Endothelial cell of umbilical vein (primary cell): Measurements from ENCODE around the gene NADSYN1. TPM values are rescaled to one million over a fixed set of nuclear protein-coding genes. Genes with fewer than 3 reads are reported as not detected.

Experiments
- BruUV-seq: library from RNA; stranded (reverse); fragments of 400-500 nt; replicated peaks from 2 replicates; lab custom pipeline; 2021; lab: Mats Ljungman, UMichigan
- CTCF ChIA-PET: fragments of 300-600, 350-600 bp; sonication (Branson Sonifier 250); formaldehyde crosslinking; loops from one replicate; lab custom pipeline; 2021; ENCODE audit warnings: antibody characterized with exemption, inconsistent platforms; lab: Charles Lee
- POLR2A ChIA-PET: fragments of 300-600, 350-600 bp; sonication (Branson Sonifier 250); formaldehyde crosslinking; loops from one replicate; lab custom pipeline; 2021; ENCODE audit warnings: antibody characterized with exemption, inconsistent platforms; lab: Charles Lee
- DNase-seq: peaks from one replicate; pipeline ENCODE4 v3.0.0-alpha.2; 2011; ENCODE audit warnings: low read depth, low spot score
- FAIRE-seq: peaks from 2 replicates; lab custom pipeline; 2011; peaks lifted over from hg19 to GRCh38; lab: Jason Lieb, UNC
- H2AFZ ChIP-seq: 2 replicates; pipeline ENCODE4 v1.6.0; 2012; ENCODE audit warnings: low read depth, low read length, control low read depth, inconsistent platforms
- H3K27ac ChIP-seq: 2 replicates; pipeline ENCODE4 v1.5.1; 2011; ENCODE audit warnings: low read depth, mild to moderate bottlenecking, control low read depth, low read length, moderate library complexity; ENCODE audit not compliant: insufficient read depth
- H3K27me3 ChIP-seq, 2 experiments: 2 replicates each; pipeline versions ENCODE4 v1.6.0 to v1.6.1; 2011; ENCODE audit warnings: low read length in 2 of 2, mixed read lengths in 1 of 2; ENCODE audit not compliant: control insufficient read depth in 2 of 2, insufficient read depth in 2 of 2
- H3K36me3 ChIP-seq, 2 experiments: 2 replicates in 1 of 2; 3 replicates in 1 of 2; pipeline ENCODE4 v1.5.1; 2011; ENCODE audit warnings: low read length in 2 of 2, mild to moderate bottlenecking in 1 of 2, moderate library complexity in 1 of 2; ENCODE audit not compliant: control insufficient read depth in 2 of 2, insufficient read depth in 2 of 2; ENCODE audit errors: extremely low read depth in 1 of 2
- H3K4me1 ChIP-seq: 3 replicates; pipeline ENCODE4 v1.5.1; 2011; ENCODE audit warnings: mild to moderate bottlenecking, low read length; ENCODE audit not compliant: control insufficient read depth, insufficient read depth; ENCODE audit errors: extremely low read depth
- H3K4me2 ChIP-seq: 2 replicates; pipeline ENCODE4 v1.6.1; 2011; ENCODE audit warnings: low read length, control low read depth, mixed read lengths; ENCODE audit not compliant: insufficient read depth
- H3K4me3 ChIP-seq, 3 experiments: fragments of 200-600 bp in 1 of 3; sonication (generic), shearing (Covaris generic) in 1 of 3; replicated peaks in 1 of 3; 2 replicates each; pipeline ENCODE4 v1.5.1; 2011 to 2016; ENCODE audit warnings: control low read depth in 3 of 3, low read length in 3 of 3, mild to moderate bottlenecking in 2 of 3, inconsistent platforms in 1 of 3, low read depth in 1 of 3, moderate library complexity in 1 of 3; ENCODE audit not compliant: insufficient read depth in 1 of 3
- H3K79me2 ChIP-seq: 2 replicates; pipeline ENCODE4 v1.6.0; 2012; ENCODE audit warnings: low read length, inconsistent platforms; ENCODE audit not compliant: control insufficient read depth, insufficient read depth
- H3K9ac ChIP-seq: replicated peaks from 2 replicates; pipeline ENCODE3; 2011; ENCODE audit warnings: low read length, control low read depth; ENCODE audit not compliant: insufficient read depth; ENCODE audit errors: extremely low read depth
- H3K9me1 ChIP-seq: replicated peaks from 3 replicates; pipeline ENCODE4 v1.6.0; 2011; ENCODE audit warnings: mild to moderate bottlenecking, low read length; ENCODE audit not compliant: control insufficient read depth, insufficient read depth; ENCODE audit errors: extremely low read depth
- H3K9me3 ChIP-seq: replicated peaks from 2 replicates; pipeline ENCODE4 v1.5.1; 2012; ENCODE audit warnings: low read length, inconsistent platforms; ENCODE audit not compliant: control insufficient read depth, insufficient read depth
- H4K20me1 ChIP-seq: replicated peaks from 2 replicates; pipeline ENCODE3; 2011; ENCODE audit warnings: mild to moderate bottlenecking, low read length; ENCODE audit not compliant: control insufficient read depth, insufficient read depth; ENCODE audit errors: extremely low read depth
- CTCF ChIP-seq, 2 donors: IDR thresholded peaks; 1 replicate in 1 of 2; 2 replicates in 1 of 2; pipeline ENCODE4 v1.5.1; 2011; ENCODE audit warnings: low read length in 2 of 2, mild to moderate bottlenecking in 2 of 2, moderate library complexity in 2 of 2, control low read depth in 1 of 2, inconsistent platforms in 1 of 2, low read depth in 1 of 2; ENCODE audit not compliant: insufficient read depth in 1 of 2; ENCODE audit errors: extremely low read depth in 1 of 2
- EZH2 ChIP-seq: IDR thresholded peaks from 2 replicates; pipeline ENCODE4 v1.6.1; 2012; ENCODE audit warnings: borderline replicate concordance, low read depth, mild to moderate bottlenecking, moderate library complexity, low read length, inconsistent platforms; ENCODE audit not compliant: severe bottlenecking
- FOS ChIP-seq: IDR thresholded peaks from 2 replicates; pipeline ENCODE4 v1.6.1; 2011; ENCODE audit warnings: mild to moderate bottlenecking, low read length, moderate library complexity, borderline replicate concordance; ENCODE audit not compliant: insufficient read depth
- GATA2 ChIP-seq: IDR thresholded peaks from 2 replicates; pipeline ENCODE4 v1.7.0; 2011; ENCODE audit warnings: low read depth, mild to moderate bottlenecking, moderate library complexity, mixed read lengths, low read length; ENCODE audit not compliant: insufficient read length, insufficient read depth
- JUN ChIP-seq: IDR thresholded peaks from 2 replicates; pipeline ENCODE4 v1.6.1; 2011; ENCODE audit warnings: borderline replicate concordance, low read depth; ENCODE audit not compliant: insufficient read length, insufficient read depth
- MYC ChIP-seq: IDR thresholded peaks from one replicate; pipeline ENCODE4 v1.6.1; 2011; ENCODE audit warnings: mild to moderate bottlenecking, low read depth, low read length
- POLR2A ChIP-seq: IDR thresholded peaks from 2 replicates; pipeline ENCODE4 v1.6.1; 2012; ENCODE audit warnings: low read depth, mild to moderate bottlenecking, control low read depth, low read length
- POLR2AphosphoS5 ChIP-seq: IDR thresholded peaks from 2 replicates; pipeline ENCODE4 v1.6.1; 2012; ENCODE audit warnings: low read depth, mild to moderate bottlenecking, control low read depth, low read length, moderate library complexity; ENCODE audit not compliant: insufficient read depth
- dilution Hi-C: fragments of 300-500 bp; cut with MboI; formaldehyde crosslinking; loops from one replicate; pipeline ENCODE4 v1.15.0; 2019; ENCODE audit warnings: low sequenced_read_pairs; ENCODE audit not compliant: extremely low pct_ligation_motif_present
- intact Hi-C: fragments of 100-400 bp; cut with micrococcal nuclease; formaldehyde crosslinking; loops from one replicate; pipeline ENCODE4 v1.10.0; 2022
- polyA plus RNA-seq, 4 experiments: library from polyadenylated mRNA; depleted of rRNA in 3 of 4; stranded (reverse) in 3 of 4; unstranded in 1 of 4; fragments of >200 nt; gene quantifications; 2 replicates each; pipeline versions ENCODE4 v1.2.1 to v1.2.3, GENCODE V29; 2011 to 2012; ENCODE audit warnings: missing spikeins in 1 of 4
- total RNA-seq: library from RNA; stranded (reverse); gene quantifications from 2 replicates; pipeline ENCODE4 v1.2.3, GENCODE V29; 2021
- TF ChIP-seq, protein P1 (sequence below): IDR thresholded peaks from 2 replicates; pipeline ENCODE4 v1.6.1; 2011; ENCODE audit not compliant: insufficient read depth, insufficient read length

NADSYN1 gene
- total and polyA plus RNA-seq, 2 donors (not counting 3 experiments of a cell fraction or from before 2014, with no cell fraction given) = 77.5 to 99.2 TPM

GRCh38 chr11:71482746-71483364 lies 29.9 kb downstream of the NADSYN1 start:
- Histone ChIP-seq H3K4me2 (no peak overlapping the region), H3K27ac (no peak overlapping the region), H3K36me3 (peaks cover 0 to 54% of the 10 kb centered on the region in 2 experiments), H3K4me3 (no peak overlapping the region), H3K4me1 (peaks cover 2% of the 10 kb centered on the region), H3K9me3 (no peaks in the 10 kb centered on the region), H2AFZ (no peak overlapping the region), H4K20me1 (no peaks in the 10 kb centered on the region), H3K9ac (no peak overlapping the region), H3K79me2 (no peaks in the 10 kb centered on the region), H3K27me3 (no peaks in the 10 kb centered on the region), H3K9me1 (no peaks in the 10 kb centered on the region)
- DNase-seq (no peak), FAIRE-seq (no peak)
- no peak for TF ChIP-seq JUN
- TF ChIP-seq GATA2 = no peak
- TF ChIP-seq, protein P1, sequence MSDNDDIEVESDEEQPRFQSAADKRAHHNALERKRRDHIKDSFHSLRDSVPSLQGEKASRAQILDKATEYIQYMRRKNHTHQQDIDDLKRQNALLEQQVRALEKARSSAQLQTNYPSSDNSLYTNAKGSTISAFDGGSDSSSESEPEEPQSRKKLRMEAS = no peak
- TF ChIP-seq POLR2AphosphoS5 = no peak
- TF ChIP-seq POLR2A = no peak
- no peak for TF ChIP-seq EZH2
- no peak for TF ChIP-seq MYC
- dilution Hi-C loops = no loop called here
- intact Hi-C loops = loop anchor here (10.0 kb wide), 1 partner anchor 102 kb away; the partner anchor contains the start of gene KRTAP5-11
- no TSS peak for BruUV-seq
- POLR2A ChIA-PET = no interaction called here
- CTCF ChIA-PET = no interaction called here

DNA sequence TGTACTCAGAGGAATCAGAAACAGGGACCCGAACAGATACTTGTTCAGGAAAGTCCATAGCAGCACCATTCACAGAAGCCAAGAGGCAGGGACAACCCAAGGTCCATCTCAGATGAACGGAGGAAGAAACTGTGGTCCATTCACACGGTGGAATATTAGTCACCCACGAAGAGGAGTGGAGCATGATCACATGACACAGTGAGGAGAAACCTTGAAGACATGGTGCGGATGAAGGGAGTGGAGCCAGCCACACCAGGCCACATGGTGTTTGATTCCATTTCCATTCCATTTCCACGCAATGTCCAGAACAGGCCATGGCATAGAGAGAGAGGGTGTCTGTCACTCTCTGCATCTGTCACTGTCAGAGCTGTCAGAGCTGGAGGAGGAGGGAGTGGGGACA lies 30.7 kb downstream of the NADSYN1 start:
- Histone ChIP-seq H3K4me3 (no peak overlapping the region), H4K20me1 (no peaks in the 10 kb centered on the region), H3K27me3 (no peaks in the 10 kb centered on the region), H3K9me3 (no peaks in the 10 kb centered on the region), H3K9me1 (no peaks in the 10 kb centered on the region), H3K27ac (no peak overlapping the region), H3K79me2 (no peaks in the 10 kb centered on the region), H2AFZ (no peak overlapping the region), H3K36me3 (peaks cover 0 to 51% of the 10 kb centered on the region in 2 experiments), H3K9ac (no peak overlapping the region), H3K4me2 (no peak overlapping the region), H3K4me1 (peaks cover 11% of the 10 kb centered on the region)
- CTCF ChIA-PET = no interaction called here
- intact Hi-C loops (loop anchor here (10.0 kb wide), 1 partner anchor 101 kb away; the partner anchor contains the start of gene KRTAP5-11), dilution Hi-C loops (no loop called here)
- DNase-seq (no peak), FAIRE-seq (no peak)
- POLR2A ChIA-PET = no interaction called here
- no TSS peak for BruUV-seq
- no peak for TF ChIP-seq FOS
- TF ChIP-seq POLR2A = no peak
- TF ChIP-seq POLR2AphosphoS5 = no peak
- no peak for TF ChIP-seq GATA2
- no peak for TF ChIP-seq EZH2
- no peak for TF ChIP-seq CTCF (IDR thresholded peaks at IDR 0.05; ENCODE audit: extremely low read depth in 1 of 2, insufficient read depth in 1 of 2, low read depth in 1 of 2, low read length in 2 of 2)
- TF ChIP-seq, protein P1 = no peak
- no peak for TF ChIP-seq MYC
- no peak for TF ChIP-seq JUN
